Activated naive CD4-positive, alpha-beta T cell treated with anti-CD3 and anti-CD28 coated beads, Interleukin-2, amount 50 U/mL, for 72 hours (primary cell): Measurements from ENCODE around the gene APBB1IP. TPM values are rescaled to one million over a fixed set of nuclear protein-coding genes. Genes with fewer than 3 reads are reported as not detected.
A peak's percentile ranks its signal among the peaks of the same experiment; 100 is the strongest.
"Not testable (repeated sequence)": the region's sequence is repeated elsewhere in the genome, so short reads cannot be mapped to it uniquely, and the experiment has no call there.

Source experiments
- ATAC-seq, 2 donors: fragments of 150-1000 bp; cut with Tn5 transposase; 2 replicates each; pipeline ENCODE4 v1.10.0; 2021; ENCODE audit warnings: mild to moderate bottlenecking in 2 of 2, moderate library complexity in 2 of 2
- DNase-seq, 2 donors: peaks; one replicate each; pipeline ENCODE4 v3.0.0; 2021 to 2022; ENCODE audit warnings: low spot score in 2 of 2
- H3K27ac Mint-ChIP-seq, 2 donors: one replicate each; pipeline ENCODE4 v1.8.0; 2022; ENCODE audit warnings: mild to moderate bottlenecking in 2 of 2, mixed read lengths in 2 of 2
- H3K36me3 Mint-ChIP-seq, 2 donors: one replicate each; pipeline ENCODE4 v1.8.0; 2022; ENCODE audit warnings: mixed read lengths in 2 of 2
- H3K9me3 Mint-ChIP-seq, 2 donors: one replicate each; pipeline ENCODE4 v1.8.0; 2022; ENCODE audit warnings: mixed read lengths in 2 of 2
- total RNA-seq, 2 donors: library from RNA; stranded (reverse); gene quantifications; one replicate each; pipeline ENCODE4 v1.2.3, GENCODE V29; 2022

The APBB1IP gene
- total RNA-seq, 2 donors from 2014 or later, result 31.1 to 43.1 TPM

DNA sequence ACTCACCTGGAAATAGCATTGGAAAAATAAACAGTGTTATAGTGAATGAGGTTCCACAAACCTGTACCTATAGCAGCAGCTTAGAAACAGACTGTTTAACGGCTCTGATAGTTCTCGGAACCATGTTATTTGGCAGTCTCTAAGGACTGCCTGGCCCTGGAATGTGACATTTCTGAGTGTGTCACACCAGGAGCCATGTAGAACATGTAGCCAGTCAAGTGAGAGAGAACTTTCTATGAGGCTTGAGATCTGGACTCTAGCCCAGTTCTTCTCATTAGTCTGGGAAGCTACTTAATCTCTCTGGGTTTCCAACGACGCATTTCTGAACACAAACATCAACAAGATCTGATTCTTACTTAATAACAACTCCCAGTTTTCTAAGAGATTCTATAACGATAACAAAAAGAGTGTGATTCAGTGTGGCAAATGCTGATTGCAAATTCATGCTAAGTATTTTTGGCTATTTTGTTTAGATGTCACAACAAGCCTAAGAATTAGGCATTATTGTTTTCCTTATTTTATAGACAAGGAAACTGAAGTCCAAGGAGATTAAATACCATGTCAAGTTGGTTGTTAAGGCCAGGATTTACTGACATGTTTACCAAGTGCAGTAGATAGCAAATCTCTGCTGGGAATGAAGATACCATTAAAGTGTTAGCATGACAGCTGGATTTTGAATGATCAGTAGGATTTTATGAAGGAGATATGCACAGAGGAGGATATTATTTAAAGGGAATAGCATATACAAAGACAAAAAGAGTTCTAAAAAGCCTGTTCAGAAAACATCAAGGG is 47.2 kb downstream of the APBB1IP start:
- Mint-ChIP-seq H3K9me3 (no peaks in the 10 kb centered on the region), H3K27ac (peak overlapping the region; percentile 40 to 98), H3K36me3 (peaks cover 9 to 10% of the 10 kb centered on the region in 2 donors)
- ATAC-seq, result no peak
- no peak for DNase-seq

GRCh38 chr10:26486304-26486703 is 48.2 kb downstream of the APBB1IP start:
- H3K9me3 Mint-ChIP-seq, result no peaks in the 10 kb centered on the region
- H3K27ac Mint-ChIP-seq, result peak overlapping the region; percentile 98
- DNase-seq, result no peak
- peak in 1 of 2 donors; percentile 4 for ATAC-seq
- peaks cover 9 to 10% of the 10 kb centered on the region in 2 donors for H3K36me3 Mint-ChIP-seq

- peak; percentile 64 to 83 for DNase-seq
- peaks cover 10 to 13% of the 10 kb centered on the region in 2 donors for H3K36me3 Mint-ChIP-seq
- peak; percentile 91 to 95 for ATAC-seq
- H3K27ac Mint-ChIP-seq, result peak overlapping the region; percentile 98
- H3K9me3 Mint-ChIP-seq, result no peaks in the 10 kb centered on the region
Measured at GRCh38 chr10:26486990-26487850, 49.1 kb downstream of the APBB1IP start.

DNA sequence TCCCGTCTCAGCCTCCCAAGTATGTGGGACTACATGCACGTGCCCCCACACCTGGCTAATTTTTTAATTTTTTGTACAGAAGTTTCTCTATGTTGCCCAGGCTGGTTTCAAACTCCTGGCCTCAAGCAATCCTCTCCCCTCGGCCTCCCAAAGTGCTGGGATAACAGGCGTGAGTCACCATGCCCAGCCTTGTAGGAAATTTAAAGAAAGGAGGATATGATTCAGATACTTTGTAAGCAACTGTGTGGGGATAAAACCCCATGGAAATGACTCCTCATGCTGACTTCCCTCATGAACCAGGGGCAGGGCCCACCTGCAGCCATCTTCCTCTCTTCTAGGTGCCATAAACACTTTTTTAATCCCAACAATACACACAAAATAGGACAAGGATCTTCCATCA is 50.2 kb downstream of the APBB1IP start:
- DNase-seq (peak in 1 of 2 donors; percentile 60), ATAC-seq (peak in 1 of 2 donors; percentile 48)
- Mint-ChIP-seq H3K27ac (peak overlapping the region; percentile 98), H3K9me3 (no peaks in the 10 kb centered on the region), H3K36me3 (peaks cover 18 to 23% of the 10 kb centered on the region in 2 donors)

- no peaks in the 10 kb centered on the region for H3K9me3 Mint-ChIP-seq
- H3K27ac Mint-ChIP-seq, result peak overlapping the region; percentile 98
- DNase-seq, result no peak
- H3K36me3 Mint-ChIP-seq, result peaks cover 25 to 30% of the 10 kb centered on the region in 2 donors
- ATAC-seq, result no peak
Measured at GRCh38 chr10:26489081-26489480, 50.9 kb downstream of the APBB1IP start.

DNA sequence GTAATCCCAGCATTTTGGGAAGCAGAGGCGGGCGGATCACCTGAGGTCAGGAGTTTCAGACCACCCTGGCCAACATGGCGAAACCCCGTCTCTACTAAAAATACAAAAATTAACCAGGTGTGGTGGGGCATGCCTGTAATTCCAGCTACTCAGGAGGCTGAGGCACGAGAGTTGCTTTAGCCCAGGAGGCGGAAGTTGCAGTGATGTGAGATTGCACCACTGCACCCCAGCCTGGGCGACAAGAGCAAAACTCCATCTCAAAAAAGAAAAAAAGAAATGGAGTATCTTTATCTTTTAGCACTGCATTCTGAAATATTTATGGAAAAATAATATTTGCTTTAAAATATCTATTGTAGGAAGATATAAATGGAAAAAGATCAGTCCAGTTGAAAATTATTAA is 52.2 kb downstream of the APBB1IP start:
- not testable (repeated sequence) for H3K27ac Mint-ChIP-seq, ATAC-seq, H3K9me3 Mint-ChIP-seq, DNase-seq
- peaks cover 27 to 42% of the 10 kb centered on the region in 2 donors for H3K36me3 Mint-ChIP-seq

DNA sequence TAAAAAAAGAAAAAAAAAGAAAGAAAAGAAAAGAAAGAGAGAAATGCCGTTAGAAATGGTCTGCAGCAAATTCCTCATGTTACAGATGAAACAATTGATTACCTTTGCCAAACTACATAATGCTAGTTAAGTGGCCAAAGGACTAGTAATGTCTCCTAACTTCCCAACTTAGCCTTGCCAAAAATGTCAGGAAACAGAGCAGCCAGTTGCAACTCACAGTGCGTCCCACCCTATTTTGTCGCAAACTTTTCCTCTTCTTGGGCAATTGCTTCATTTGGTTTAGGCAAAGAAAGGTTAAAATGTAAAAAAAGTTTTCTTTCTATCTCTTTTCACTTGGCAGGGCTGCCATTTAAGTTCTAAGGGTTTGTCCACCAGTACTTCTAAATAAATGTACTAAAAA is 53.1 kb downstream of the APBB1IP start:
- DNase-seq (no peak), ATAC-seq (no peak)
- Mint-ChIP-seq H3K27ac (no peak overlapping the region), H3K36me3 (peaks cover 27 to 48% of the 10 kb centered on the region in 2 donors), H3K9me3 (no peaks in the 10 kb centered on the region)

- no peak for ATAC-seq
- H3K9me3 Mint-ChIP-seq, result no peaks in the 10 kb centered on the region
- H3K27ac Mint-ChIP-seq, result peak overlapping the region; percentile 58 to 85
- H3K36me3 Mint-ChIP-seq, result peaks cover 27 to 48% of the 10 kb centered on the region in 2 donors
- no peak for DNase-seq
Measured at GRCh38 chr10:26491934-26492333, 53.8 kb downstream of the APBB1IP start.

GRCh38 chr10:26492725-26493124 is 54.6 kb downstream of the APBB1IP start:
- H3K27ac Mint-ChIP-seq, result peak overlapping the region in 1 of 2 donors; percentile 58
- H3K9me3 Mint-ChIP-seq, ATAC-seq, DNase-seq: not testable (repeated sequence)
- peaks cover 27 to 48% of the 10 kb centered on the region in 2 donors for H3K36me3 Mint-ChIP-seq

- H3K27ac Mint-ChIP-seq, result peak overlapping the region in 1 of 2 donors; percentile 39
- peaks cover 22 to 40% of the 10 kb centered on the region in 2 donors for H3K36me3 Mint-ChIP-seq
- ATAC-seq, result peak in 1 of 2 donors; percentile 69
- H3K9me3 Mint-ChIP-seq, result no peaks in the 10 kb centered on the region
- DNase-seq, result no peak
Measured at GRCh38 chr10:26494018-26494417, 55.9 kb downstream of the APBB1IP start.

DNA sequence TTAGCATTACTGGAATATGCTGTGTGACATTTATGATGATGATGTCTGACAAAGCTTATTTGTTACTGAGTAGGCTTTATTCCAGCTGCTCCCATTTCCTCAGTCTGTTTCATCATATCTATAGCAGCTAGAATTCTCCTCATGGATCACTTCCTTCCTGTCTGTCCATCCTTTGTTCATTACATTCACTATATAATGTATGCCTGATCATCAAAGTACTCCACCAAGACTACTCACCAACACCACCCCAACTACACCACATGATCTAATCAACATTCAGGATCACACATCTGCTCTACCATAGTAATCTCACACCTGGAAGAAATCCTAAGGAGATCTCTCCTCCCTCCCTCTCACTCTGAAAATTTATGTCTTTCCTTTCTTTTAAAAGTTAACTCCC is 61.3 kb downstream of the APBB1IP start:
- Mint-ChIP-seq H3K36me3 (peaks cover 12 to 29% of the 10 kb centered on the region in 2 donors), H3K27ac (peak overlapping the region in 1 of 2 donors; percentile 58), H3K9me3 (no peaks in the 10 kb centered on the region)
- DNase-seq (no peak), ATAC-seq (no peak)

DNA sequence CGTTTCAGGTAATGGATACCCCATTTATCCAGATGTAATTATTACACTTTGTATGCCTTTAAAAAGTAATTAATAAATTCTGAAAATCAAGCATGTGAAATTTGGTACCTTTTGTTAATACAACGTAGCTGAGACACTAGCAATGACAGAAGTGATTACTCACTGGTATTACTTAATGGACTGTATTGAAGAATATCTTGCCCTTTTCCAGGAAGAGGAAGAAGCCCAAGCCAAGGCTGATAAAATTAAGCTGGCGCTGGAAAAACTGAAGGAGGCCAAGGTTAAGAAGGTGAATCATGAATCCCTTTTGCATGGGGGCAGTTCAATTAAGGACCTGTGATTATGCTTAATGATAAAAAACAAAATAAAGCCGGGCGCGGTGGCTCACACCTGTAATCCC is 64.8 kb downstream of the APBB1IP start:
- Mint-ChIP-seq H3K9me3 (no peaks in the 10 kb centered on the region), H3K27ac (peak overlapping the region in 1 of 2 donors; percentile 72), H3K36me3 (peaks cover 39 to 45% of the 10 kb centered on the region in 2 donors)
- no peak for ATAC-seq
- DNase-seq, result no peak

DNA sequence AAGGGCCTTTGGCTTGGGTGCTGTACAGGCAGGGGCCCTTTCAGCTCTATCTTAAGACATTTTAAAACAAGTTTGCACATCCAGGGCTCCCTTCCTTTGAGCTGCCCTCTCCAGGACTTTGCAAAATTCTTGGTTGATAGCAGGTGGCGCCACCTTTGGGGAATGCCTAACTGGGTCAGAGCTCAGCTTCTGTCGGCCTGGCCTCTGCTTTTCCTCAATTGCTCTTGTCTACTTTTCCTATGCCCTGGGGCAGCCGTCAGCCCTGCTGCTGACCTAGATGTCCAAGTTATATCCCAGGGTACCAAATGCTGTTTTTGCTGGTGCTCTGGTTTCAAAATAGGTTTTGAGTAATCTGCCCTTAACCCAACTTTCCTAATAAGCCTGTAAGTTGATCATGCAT is 65.8 kb downstream of the APBB1IP start:
- peak in 1 of 2 donors; percentile 40 for ATAC-seq
- DNase-seq, result no peak
- Mint-ChIP-seq H3K36me3 (peaks cover 41 to 46% of the 10 kb centered on the region in 2 donors), H3K27ac (peak overlapping the region in 1 of 2 donors; percentile 49), H3K9me3 (no peaks in the 10 kb centered on the region)

GRCh38 chr10:26504429-26504828 is 66.3 kb downstream of the APBB1IP start:
- not testable (repeated sequence) for H3K9me3 Mint-ChIP-seq, DNase-seq, H3K27ac Mint-ChIP-seq, ATAC-seq
- peaks cover 44 to 51% of the 10 kb centered on the region in 2 donors for H3K36me3 Mint-ChIP-seq

GRCh38 chr10:26505491-26505890 is 67.3 kb downstream of the APBB1IP start:
- H3K27ac Mint-ChIP-seq, result peak overlapping the region; percentile 40 to 70
- DNase-seq (no peak), ATAC-seq (no peak)
- H3K9me3 Mint-ChIP-seq, result no peaks in the 10 kb centered on the region
- peaks cover 48 to 54% of the 10 kb centered on the region in 2 donors for H3K36me3 Mint-ChIP-seq

DNA sequence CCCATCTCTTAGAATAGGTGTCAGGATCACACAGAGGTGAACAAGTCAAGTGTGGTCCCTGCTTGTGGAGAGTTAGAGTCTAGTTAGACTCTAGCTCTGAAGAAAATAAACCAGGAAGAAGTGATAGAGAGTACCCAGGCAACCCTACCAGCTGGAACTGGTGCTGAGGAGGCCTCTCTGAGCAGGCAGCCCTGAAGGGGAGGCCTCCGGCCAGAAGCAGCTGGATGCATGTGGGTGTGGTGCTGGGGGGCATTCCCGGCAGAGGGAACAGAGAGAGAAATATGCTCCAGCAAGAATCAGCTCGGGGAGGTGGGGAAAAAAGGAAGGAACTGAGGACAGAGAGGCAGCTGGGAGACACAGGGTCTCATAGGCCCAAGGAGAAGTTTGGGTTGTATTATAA is 68.6 kb downstream of the APBB1IP start:
- peaks cover 0 to 4% of the 10 kb centered on the region in 2 donors for H3K9me3 Mint-ChIP-seq
- H3K36me3 Mint-ChIP-seq, result peaks cover 44 to 54% of the 10 kb centered on the region in 2 donors
- no peak for ATAC-seq
- DNase-seq, result no peak
- peak overlapping the region; percentile 31 to 40 for H3K27ac Mint-ChIP-seq

DNA sequence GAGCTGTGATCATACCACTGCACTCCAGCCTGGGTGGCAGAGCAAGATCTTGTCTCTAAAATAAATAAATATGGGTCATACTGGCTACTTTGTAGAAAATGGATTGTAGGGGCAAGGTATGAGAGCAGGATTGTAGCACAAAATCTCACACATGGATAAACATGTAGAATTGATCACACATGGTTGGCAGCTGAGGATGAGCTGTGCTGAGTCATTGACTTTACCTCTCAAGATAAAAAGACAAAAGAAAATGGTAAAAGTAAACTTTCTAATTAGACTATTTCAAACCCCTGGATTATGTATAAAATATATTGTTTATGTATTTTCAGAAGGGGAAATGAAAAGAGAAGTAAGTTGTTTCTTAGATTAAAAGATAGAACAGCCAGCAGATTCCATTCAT is 69.3 kb downstream of the APBB1IP start:
- ATAC-seq, result no peak
- peak overlapping the region; percentile 3 to 40 for H3K27ac Mint-ChIP-seq
- DNase-seq, result no peak
- H3K9me3 Mint-ChIP-seq, result peaks cover 0 to 4% of the 10 kb centered on the region in 2 donors
- peaks cover 49 to 60% of the 10 kb centered on the region in 2 donors for H3K36me3 Mint-ChIP-seq
